GM12801 (cell line): Measurements from ENCODE around the gene ST7.

ENCODE experiments used
- TF ChIP-seq, protein P1 (sequence below): IDR thresholded peaks from one replicate; pipeline ENCODE4 v1.5.1; 2011; ENCODE audit warnings: control low read depth; ENCODE audit not compliant: insufficient read length; ENCODE audit errors: extremely low read depth

The ST7 gene

DNA sequence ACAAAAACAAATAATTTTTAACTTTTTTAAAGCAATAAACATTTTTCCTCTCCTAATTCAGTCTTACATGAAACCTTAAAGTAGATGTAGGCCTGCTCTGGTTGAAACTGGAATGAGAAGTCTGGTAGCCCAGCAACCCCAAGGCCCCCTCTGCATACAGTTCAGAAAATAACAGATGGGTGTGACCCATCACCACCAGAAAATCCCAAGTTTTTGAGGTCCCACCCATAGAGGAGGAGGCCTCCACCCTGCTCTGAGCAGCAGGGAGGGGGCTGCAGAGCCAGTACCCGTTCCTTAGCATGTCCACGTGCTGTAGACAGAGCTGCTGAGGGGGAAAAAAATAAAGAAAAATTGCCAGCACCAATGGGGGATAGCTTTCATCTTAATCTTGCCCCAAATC, 246.8 kb downstream of the ST7 start:
- TF ChIP-seq, protein P1, sequence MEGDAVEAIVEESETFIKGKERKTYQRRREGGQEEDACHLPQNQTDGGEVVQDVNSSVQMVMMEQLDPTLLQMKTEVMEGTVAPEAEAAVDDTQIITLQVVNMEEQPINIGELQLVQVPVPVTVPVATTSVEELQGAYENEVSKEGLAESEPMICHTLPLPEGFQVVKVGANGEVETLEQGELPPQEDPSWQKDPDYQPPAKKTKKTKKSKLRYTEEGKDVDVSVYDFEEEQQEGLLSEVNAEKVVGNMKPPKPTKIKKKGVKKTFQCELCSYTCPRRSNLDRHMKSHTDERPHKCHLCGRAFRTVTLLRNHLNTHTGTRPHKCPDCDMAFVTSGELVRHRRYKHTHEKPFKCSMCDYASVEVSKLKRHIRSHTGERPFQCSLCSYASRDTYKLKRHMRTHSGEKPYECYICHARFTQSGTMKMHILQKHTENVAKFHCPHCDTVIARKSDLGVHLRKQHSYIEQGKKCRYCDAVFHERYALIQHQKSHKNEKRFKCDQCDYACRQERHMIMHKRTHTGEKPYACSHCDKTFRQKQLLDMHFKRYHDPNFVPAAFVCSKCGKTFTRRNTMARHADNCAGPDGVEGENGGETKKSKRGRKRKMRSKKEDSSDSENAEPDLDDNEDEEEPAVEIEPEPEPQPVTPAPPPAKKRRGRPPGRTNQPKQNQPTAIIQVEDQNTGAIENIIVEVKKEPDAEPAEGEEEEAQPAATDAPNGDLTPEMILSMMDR, result no peak

DNA sequence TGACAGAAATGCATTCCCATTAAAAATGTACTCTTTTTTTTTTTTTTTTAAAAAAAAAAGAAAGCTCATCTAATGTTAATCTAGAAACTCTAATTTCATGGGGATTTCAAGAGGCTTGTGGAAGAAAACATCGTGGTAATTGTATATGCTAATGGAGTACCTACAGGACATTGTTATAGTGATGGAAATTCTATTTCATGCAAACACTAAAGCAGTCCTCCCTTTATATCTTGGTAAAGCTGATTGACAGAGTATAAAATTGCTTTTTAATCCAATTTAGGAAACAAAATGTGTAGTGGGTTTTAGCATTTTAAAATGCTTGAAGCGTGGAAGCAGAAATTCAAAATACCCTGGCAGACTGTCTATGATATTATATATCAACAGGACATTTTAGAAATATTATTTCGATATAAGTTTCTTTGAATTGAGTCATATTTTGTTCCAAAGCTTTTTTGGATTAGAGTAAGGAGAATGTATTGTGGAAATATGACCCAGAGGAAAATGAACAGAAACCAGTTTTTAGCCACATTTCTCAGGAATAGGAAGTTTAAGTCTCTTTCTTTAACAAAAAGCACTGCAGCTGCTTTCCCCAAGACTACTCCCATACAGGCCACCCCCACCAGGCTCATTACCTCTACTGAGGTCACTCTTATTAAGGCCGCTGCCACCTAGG, 247.6 kb downstream of the ST7 start:
- TF ChIP-seq, protein P1, result no peak

DNA sequence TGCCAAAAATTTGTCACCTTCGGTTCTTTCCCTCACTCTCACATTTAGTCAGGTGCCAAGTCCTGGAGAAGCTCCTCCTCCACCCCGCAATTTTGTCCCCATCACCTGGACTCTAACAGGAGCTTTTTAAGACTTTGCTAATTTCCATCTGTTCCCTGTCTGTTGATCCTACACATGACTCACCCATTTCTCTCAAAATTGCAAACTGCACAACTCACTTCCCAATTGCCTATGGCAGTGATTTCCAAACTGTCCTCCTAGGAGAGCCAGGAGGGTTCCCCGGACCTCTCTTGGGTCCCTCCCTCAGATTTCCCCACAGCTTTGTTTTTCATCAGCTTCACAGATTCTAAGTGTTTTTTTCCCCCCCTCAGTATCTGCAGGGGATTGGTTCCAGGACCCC, 249.2 kb downstream of the ST7 start:
- TF ChIP-seq, protein P1, result no peak

DNA sequence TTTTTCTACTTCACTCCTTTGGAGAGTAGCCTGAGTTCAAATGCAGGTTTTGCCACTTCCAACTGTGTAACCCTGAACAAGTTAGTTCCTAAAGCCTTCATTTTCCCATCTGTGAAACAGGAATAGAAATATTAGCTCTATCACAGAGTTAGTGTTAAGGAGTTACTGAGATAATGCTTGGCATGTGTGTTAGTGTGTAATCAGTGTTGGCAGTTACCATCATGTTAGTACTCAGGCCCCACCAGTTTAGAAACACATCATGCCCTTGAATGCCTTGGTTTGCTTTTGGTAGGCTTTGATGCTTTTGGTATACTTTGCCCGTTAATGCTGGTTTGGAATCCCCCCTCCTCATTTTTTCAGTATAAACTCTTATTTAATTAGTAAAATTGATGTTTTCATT, 249.9 kb downstream of the ST7 start:
- TF ChIP-seq, protein P1, result no peak

DNA sequence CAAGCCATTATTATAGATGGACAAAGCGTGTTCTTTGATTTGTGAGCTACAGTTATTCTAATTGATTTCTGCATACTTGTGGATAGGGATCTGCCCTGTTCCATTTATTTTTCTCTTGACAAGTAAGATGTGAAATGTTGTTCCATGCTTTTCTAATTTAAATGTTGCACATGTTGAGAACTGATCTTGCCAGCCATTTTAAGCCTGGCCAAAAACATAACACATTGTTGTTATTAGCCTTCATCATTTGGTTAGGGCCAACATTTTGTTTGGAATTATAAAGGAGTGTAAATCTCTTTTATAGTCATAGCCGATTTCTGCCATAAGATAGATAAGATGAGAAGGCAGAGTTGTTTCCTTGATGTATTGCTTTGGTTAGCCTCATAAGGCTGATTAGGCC, 252.6 kb downstream of the ST7 start:
- TF ChIP-seq, protein P1, result no peak

DNA sequence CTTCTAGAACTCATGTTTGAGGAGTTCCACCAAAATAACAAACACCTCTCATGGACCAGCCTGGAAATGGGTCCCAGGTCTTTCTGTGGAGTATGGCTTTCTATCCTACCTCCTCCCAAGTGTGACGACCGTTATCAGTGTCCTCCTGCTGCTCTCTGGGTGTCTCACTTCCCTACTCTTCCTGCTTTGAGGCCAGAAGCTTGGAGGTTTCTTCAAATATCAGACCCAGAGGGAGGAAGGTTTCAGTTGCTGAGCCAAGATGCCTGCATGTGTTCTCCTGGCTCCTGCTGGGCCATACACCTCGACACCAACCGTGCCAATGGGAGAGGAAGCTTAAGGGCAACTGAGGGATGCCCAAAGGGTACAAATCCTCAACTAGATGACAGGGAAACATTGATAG, 255.0 kb downstream of the ST7 start:
- TF ChIP-seq, protein P1, result no peak

DNA sequence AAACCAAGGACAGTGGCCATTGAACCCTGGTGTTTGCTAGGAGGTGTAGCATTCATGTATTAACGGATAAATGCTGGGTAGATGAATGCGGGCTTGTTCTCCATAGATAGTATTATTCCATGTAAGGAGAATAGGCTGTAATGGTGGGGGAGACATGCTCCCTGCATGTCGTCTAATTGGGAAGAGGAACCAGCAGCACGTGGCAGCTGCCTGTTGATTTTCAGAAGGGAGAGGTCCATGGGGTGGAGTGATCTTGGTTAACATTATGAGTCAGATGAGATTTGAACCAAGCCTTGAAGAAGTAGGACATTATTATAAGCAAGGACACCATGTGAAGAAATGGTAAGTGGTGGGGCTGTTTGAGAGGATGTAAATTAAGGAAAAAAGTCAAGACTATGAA, 257.1 kb downstream of the ST7 start:
- TF ChIP-seq, protein P1, result no peak
